Fibroblast of lung (primary cell): ENCODE results near the gene NKAIN4. TPM values are rescaled to one million over a fixed set of nuclear protein-coding genes. Genes with fewer than 3 reads are reported as not detected.

ENCODE experiments used
- DNase-seq, 2 donors: peaks; one replicate each; pipeline versions ENCODE4 v3.0.0 to v3.0.0-alpha.2; 2010; ENCODE audit warnings: low read depth in 2 of 2
- H2AFZ ChIP-seq: 2 replicates; pipeline ENCODE4 v1.5.1; 2012; ENCODE audit warnings: low read length, control low read depth, inconsistent platforms
- H3K27ac ChIP-seq: 2 replicates; pipeline ENCODE4 v1.5.1; 2011; ENCODE audit warnings: low read length, control low read depth; ENCODE audit not compliant: insufficient read depth
- H3K27me3 ChIP-seq: 2 replicates; pipeline ENCODE4 v1.5.1; 2011; ENCODE audit warnings: mild to moderate bottlenecking, low read length; ENCODE audit not compliant: control insufficient read depth, insufficient read depth
- H3K36me3 ChIP-seq: 2 replicates; pipeline ENCODE4 v1.5.1; 2011; ENCODE audit warnings: low read length; ENCODE audit not compliant: control insufficient read depth, insufficient read depth
- H3K4me1 ChIP-seq: 2 replicates; pipeline ENCODE4 v1.5.1; 2011; ENCODE audit warnings: low read length; ENCODE audit not compliant: control insufficient read depth, insufficient read depth; ENCODE audit errors: extremely low read depth
- H3K4me2 ChIP-seq: 2 replicates; pipeline ENCODE4 v1.5.1; 2011; ENCODE audit warnings: low read length, control low read depth; ENCODE audit not compliant: insufficient read depth; ENCODE audit errors: extremely low read depth
- H3K4me3 ChIP-seq, 4 experiments: fragments of 200-600 bp in 1 of 4; sonication (generic) in 1 of 4; replicated peaks in 1 of 4; 2 replicates each; pipeline ENCODE4 v1.5.1; 2011 to 2016; ENCODE audit warnings: low read length in 4 of 4, low read depth in 3 of 4, mild to moderate bottlenecking in 3 of 4, control low read depth in 2 of 4, inconsistent platforms in 1 of 4, mixed read lengths in 1 of 4; ENCODE audit not compliant: insufficient read depth in 1 of 4; ENCODE audit errors: control extremely low read depth in 1 of 4
- H3K79me2 ChIP-seq: 2 replicates; pipeline ENCODE4 v1.5.1; 2012; ENCODE audit warnings: mild to moderate bottlenecking, low read length, inconsistent platforms; ENCODE audit not compliant: control insufficient read depth, insufficient read depth
- H3K9ac ChIP-seq: 2 replicates; pipeline ENCODE4 v1.5.1; 2011; ENCODE audit warnings: mild to moderate bottlenecking, low read length, control low read depth; ENCODE audit not compliant: insufficient read depth
- H3K9me3 ChIP-seq: 2 replicates; pipeline ENCODE4 v1.5.1; 2012; ENCODE audit warnings: low read depth, low read length; ENCODE audit not compliant: control insufficient read depth, insufficient read depth
- H4K20me1 ChIP-seq: 2 replicates; pipeline ENCODE4 v1.5.1; 2011; ENCODE audit warnings: low read length; ENCODE audit not compliant: control insufficient read depth, insufficient read depth; ENCODE audit errors: extremely low read depth
- EZH2 ChIP-seq: IDR thresholded peaks from 2 replicates; pipeline ENCODE4 v1.5.1; 2012; ENCODE audit warnings: low read length, control low read depth, mild to moderate bottlenecking; ENCODE audit errors: missing control alignments
- polyA plus RNA-seq, 2 donors: library from polyadenylated mRNA; depleted of rRNA in 1 of 2; stranded (reverse) in 1 of 2; unstranded in 1 of 2; fragments of >200 nt; gene quantifications; 2 replicates each; pipeline ENCODE4 v1.2.1, GENCODE V29; 2011 to 2012; ENCODE audit warnings: missing spikeins in 1 of 2
- total RNA-seq: library from RNA; depleted of rRNA; stranded (reverse); fragments of >200 nt; gene quantifications from 2 replicates; pipeline ENCODE4 v1.2.1, GENCODE V29; 2014
- TF ChIP-seq, protein P1 (sequence below), 2 donors: IDR thresholded peaks in 1 of 2; conservative IDR thresholded peaks in 1 of 2; 1 replicate in 1 of 2; 2 replicates in 1 of 2; pipeline ENCODE4 v1.5.1; 2011 to 2012; ENCODE audit warnings: low read length in 2 of 2, control low read depth in 1 of 2, inconsistent platforms in 1 of 2, low read depth in 1 of 2, mild to moderate bottlenecking in 1 of 2

Gene NKAIN4
- total and polyA plus RNA-seq, 2 donors (not counting 1 experiment from before 2014, with no cell fraction given), result not detected

DNA sequence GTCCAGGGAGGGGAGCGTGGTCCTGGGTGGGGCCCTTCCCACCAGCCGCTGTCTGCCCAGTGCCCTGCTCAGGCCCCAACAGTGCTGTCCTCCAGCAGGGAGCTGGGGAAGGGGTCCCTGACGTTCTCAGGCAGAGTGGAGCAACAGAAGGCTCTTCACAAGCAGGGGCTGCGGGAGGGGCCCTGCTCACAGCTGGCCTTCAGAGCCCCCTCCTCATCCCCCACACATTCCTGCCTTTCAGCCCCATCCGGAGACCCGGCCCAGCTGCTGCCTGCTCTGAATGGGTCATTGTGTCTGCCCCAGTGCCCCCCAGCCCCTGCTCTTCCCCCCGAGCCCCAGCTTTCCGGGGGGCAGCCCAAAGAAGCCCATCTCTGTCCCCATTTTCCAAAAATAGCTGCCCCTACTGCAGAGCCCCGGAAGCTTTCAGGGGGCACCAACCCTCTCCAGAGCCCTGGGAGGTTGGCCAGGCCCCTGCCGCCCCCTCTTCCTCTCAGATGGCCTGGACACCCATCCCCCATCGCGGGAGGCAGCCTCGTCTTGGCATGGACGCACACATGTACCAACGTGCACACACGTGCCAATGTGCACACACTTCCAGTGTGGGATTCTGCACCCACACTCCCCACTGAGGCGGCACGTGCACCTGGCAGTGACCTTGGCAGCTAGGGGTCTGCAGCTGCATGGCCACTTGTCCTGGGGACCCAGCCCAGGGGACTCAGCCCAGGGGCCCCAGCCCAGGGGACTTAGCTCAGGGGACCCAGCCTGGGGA, 42.5 kb upstream of the NKAIN4 start:
- Histone ChIP-seq H3K9ac (no peak overlapping the region), H4K20me1 (no peaks in the 10 kb centered on the region), H3K4me3 (no peak overlapping the region), H3K4me1 (no peaks in the 10 kb centered on the region), H3K9me3 (no peaks in the 10 kb centered on the region), H3K4me2 (no peak overlapping the region), H3K79me2 (no peaks in the 10 kb centered on the region), H3K27me3 (peaks cover 11% of the 10 kb centered on the region), H3K36me3 (no peaks in the 10 kb centered on the region), H3K27ac (no peak overlapping the region), H2AFZ (no peak overlapping the region)
- no peak for DNase-seq
- no peak for TF ChIP-seq EZH2
- TF ChIP-seq, protein P1, sequence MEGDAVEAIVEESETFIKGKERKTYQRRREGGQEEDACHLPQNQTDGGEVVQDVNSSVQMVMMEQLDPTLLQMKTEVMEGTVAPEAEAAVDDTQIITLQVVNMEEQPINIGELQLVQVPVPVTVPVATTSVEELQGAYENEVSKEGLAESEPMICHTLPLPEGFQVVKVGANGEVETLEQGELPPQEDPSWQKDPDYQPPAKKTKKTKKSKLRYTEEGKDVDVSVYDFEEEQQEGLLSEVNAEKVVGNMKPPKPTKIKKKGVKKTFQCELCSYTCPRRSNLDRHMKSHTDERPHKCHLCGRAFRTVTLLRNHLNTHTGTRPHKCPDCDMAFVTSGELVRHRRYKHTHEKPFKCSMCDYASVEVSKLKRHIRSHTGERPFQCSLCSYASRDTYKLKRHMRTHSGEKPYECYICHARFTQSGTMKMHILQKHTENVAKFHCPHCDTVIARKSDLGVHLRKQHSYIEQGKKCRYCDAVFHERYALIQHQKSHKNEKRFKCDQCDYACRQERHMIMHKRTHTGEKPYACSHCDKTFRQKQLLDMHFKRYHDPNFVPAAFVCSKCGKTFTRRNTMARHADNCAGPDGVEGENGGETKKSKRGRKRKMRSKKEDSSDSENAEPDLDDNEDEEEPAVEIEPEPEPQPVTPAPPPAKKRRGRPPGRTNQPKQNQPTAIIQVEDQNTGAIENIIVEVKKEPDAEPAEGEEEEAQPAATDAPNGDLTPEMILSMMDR (conservative IDR thresholded peaks at IDR 0.05 in 1 of 2, IDR thresholded peaks at IDR 0.05 in 1 of 2; ENCODE audit: low read depth in 1 of 2, low read length in 2 of 2), result no peak

DNA sequence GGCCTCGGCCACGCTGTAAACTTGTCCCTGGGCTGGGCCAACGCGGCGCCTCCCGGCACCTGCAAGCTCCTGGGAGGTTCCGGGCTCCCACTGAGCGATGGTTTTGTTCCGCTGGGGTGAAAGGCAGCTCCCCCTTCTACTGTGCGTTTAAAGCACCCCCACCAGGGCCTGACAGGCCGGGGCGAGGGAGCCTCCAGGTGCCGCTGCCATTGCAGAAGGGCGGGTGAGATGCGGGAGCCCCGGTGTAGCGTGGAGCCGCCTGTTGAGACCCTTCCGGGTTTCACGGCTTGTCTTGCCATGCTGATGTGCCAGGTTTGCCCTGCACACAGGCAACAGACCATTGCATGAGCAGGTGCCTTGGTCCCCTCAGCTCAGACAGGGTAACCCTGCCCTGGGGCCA, 41.6 kb upstream of the NKAIN4 start:
- Histone ChIP-seq H3K9me3 (no peaks in the 10 kb centered on the region), H2AFZ (no peak overlapping the region), H3K4me2 (no peak overlapping the region), H3K4me1 (no peaks in the 10 kb centered on the region), H3K9ac (no peak overlapping the region), H3K27me3 (peaks cover 11% of the 10 kb centered on the region), H4K20me1 (no peaks in the 10 kb centered on the region), H3K36me3 (no peaks in the 10 kb centered on the region), H3K4me3 (no peak overlapping the region), H3K79me2 (no peaks in the 10 kb centered on the region), H3K27ac (no peak overlapping the region)
- DNase-seq, result no peak
- TF ChIP-seq, protein P1 (conservative IDR thresholded peaks at IDR 0.05 in 1 of 2, IDR thresholded peaks at IDR 0.05 in 1 of 2; ENCODE audit: low read depth in 1 of 2, low read length in 2 of 2), result no peak
- TF ChIP-seq EZH2, result no peak

DNA sequence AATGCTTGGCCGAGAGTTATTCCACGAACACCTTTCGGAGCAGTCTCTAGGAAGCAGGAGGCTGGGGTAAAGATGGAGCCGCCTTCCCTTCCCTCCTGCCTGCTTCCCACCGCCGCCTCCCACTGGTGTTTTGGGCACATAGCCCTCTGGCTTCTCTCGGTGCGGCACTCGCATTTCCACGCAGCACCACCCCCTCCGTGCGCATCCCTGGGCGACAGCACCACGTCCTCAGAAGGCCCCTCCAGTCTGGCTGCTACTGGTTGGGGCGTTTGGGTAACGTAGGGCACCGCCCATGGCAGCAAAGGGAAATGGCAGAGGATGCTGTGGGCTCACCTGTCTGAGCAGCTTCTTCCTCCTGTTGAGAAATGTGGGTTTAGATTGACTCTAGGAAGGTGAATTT, 41.2 kb upstream of the NKAIN4 start:
- no peak for DNase-seq
- H3K4me2 ChIP-seq, result no peak overlapping the region
- H3K9me3 ChIP-seq, result no peaks in the 10 kb centered on the region
- TF ChIP-seq, protein P1 (conservative IDR thresholded peaks at IDR 0.05 in 1 of 2, IDR thresholded peaks at IDR 0.05 in 1 of 2; ENCODE audit: low read depth in 1 of 2, low read length in 2 of 2), result no peak
- no peak for TF ChIP-seq EZH2
- H3K27me3 ChIP-seq, result peaks cover 11% of the 10 kb centered on the region
- H3K79me2 ChIP-seq, result no peaks in the 10 kb centered on the region
- H3K9ac ChIP-seq, result no peak overlapping the region
- H3K27ac ChIP-seq, result no peak overlapping the region
- no peaks in the 10 kb centered on the region for H3K4me1 ChIP-seq
- no peak overlapping the region for H3K4me3 ChIP-seq
- H4K20me1 ChIP-seq, result no peaks in the 10 kb centered on the region
- no peaks in the 10 kb centered on the region for H3K36me3 ChIP-seq
- no peak overlapping the region for H2AFZ ChIP-seq
